Smooth muscle cell (in vitro differentiated cells): ENCODE data around the gene CCDC154. TPM values are rescaled to one million over a fixed set of nuclear protein-coding genes. Genes with fewer than 3 reads are reported as not detected.

Source experiments
- DNase-seq: peaks from one replicate; lab custom pipeline; 2025; ENCODE audit not compliant: unreplicated experiment; lab: John Stamatoyannopoulos, UW
- H2AFZ ChIP-seq: fragments of 200-600 bp; sonication (generic); 2 replicates; pipeline ENCODE4 v1.6.0; 2016; ENCODE audit warnings: antibody characterized with exemption, low read depth, mild to moderate bottlenecking
- H3F3A ChIP-seq: fragments of 200-600 bp; sonication (generic); 2 replicates; pipeline ENCODE4 v1.6.0; 2017; ENCODE audit warnings: antibody characterized with exemption, low read depth
- H3K27ac ChIP-seq: fragments of 200-600 bp; sonication (generic); 2 replicates; pipeline ENCODE4 v1.5.1; 2016; ENCODE audit warnings: low read depth, mild to moderate bottlenecking
- H3K27me3 ChIP-seq: fragments of 200-600 bp; sonication (generic); 2 replicates; pipeline ENCODE4 v1.6.1; 2016; ENCODE audit warnings: low read depth, mild to moderate bottlenecking
- H3K36me3 ChIP-seq: fragments of 200-600 bp; sonication (generic); 2 replicates; pipeline ENCODE4 v1.5.1; 2016; ENCODE audit warnings: low read depth
- H3K4me1 ChIP-seq: fragments of 200-600 bp; sonication (generic); 2 replicates; pipeline ENCODE4 v1.5.1; 2016; ENCODE audit warnings: low read depth
- H3K4me2 ChIP-seq: fragments of 200-600 bp; sonication (generic); 2 replicates; pipeline ENCODE4 v1.6.0; 2016; ENCODE audit warnings: mild to moderate bottlenecking
- H3K4me3 ChIP-seq: fragments of 200-600 bp; sonication (generic); 2 replicates; pipeline ENCODE4 v1.5.1; 2016; ENCODE audit warnings: mild to moderate bottlenecking
- H3K79me2 ChIP-seq: fragments of 200-600 bp; sonication (generic); 2 replicates; pipeline ENCODE4 v1.6.0; 2016; ENCODE audit warnings: low read depth, mild to moderate bottlenecking
- H3K9ac ChIP-seq: fragments of 200-600 bp; sonication (generic); 2 replicates; pipeline ENCODE4 v1.6.0; 2016; ENCODE audit warnings: low read depth
- H3K9me3 ChIP-seq: fragments of 200-600 bp; sonication (generic); replicated peaks from 2 replicates; pipeline ENCODE4 v1.5.1; 2016; ENCODE audit warnings: low read depth
- H4K20me1 ChIP-seq: fragments of 200-600 bp; sonication (generic); 2 replicates; pipeline ENCODE4 v1.6.0; 2016; ENCODE audit warnings: low read depth
- CTCF ChIP-seq: fragments of 200-600 bp; sonication (generic); IDR thresholded peaks from 2 replicates; pipeline ENCODE4 v1.5.1; 2017; ENCODE audit warnings: borderline replicate concordance, mild to moderate bottlenecking, antibody characterized with exemption; ENCODE audit not compliant: insufficient read depth, poor library complexity, severe bottlenecking
- WGBS: methylation state at CpG from one replicate; pipeline ENCODE4 v1.1.7; 2016; ENCODE audit warnings: low lambda C conversion rate; 5-methylcytosine and 5-hydroxymethylcytosine counted together
- polyA plus RNA-seq: library from polyadenylated mRNA; unstranded; fragments of >200 nt; fragmentation: Nextera tagmentation; extraction: Ambion mirVana; gene quantifications from 2 replicates; pipeline ENCODE4 v1.2.1, GENCODE V29; 2016
- total RNA-seq: library from RNA; depleted of rRNA; stranded (reverse); fragments of >200 nt; gene quantifications from 2 replicates; pipeline ENCODE4 v1.2.3, GENCODE V29; 2014

CCDC154 gene
- total and polyA plus RNA-seq, 2 experiments from 2014 or later, result 0.24 TPM; not detected in 1

GRCh38 chr16:1466054-1466453 lies 21.7 kb upstream of the CCDC154 start:
- H4K20me1 ChIP-seq, result peaks cover 30% of the 10 kb centered on the region
- no peaks in the 10 kb centered on the region for H3K4me1 ChIP-seq
- TF ChIP-seq CTCF, result no peak
- DNase-seq, result no peak
- no peaks in the 10 kb centered on the region for H3K27me3 ChIP-seq
- no peaks in the 10 kb centered on the region for H3F3A ChIP-seq
- WGBS, result 95% methylated on average over 17 of the region's 24 CpGs
- no peak overlapping the region for H3K9ac ChIP-seq
- no peak overlapping the region for H2AFZ ChIP-seq
- no peak overlapping the region for H3K4me3 ChIP-seq
- H3K27ac ChIP-seq, result no peak overlapping the region
- H3K9me3 ChIP-seq, result no peaks in the 10 kb centered on the region
- no peak overlapping the region for H3K4me2 ChIP-seq
- H3K79me2 ChIP-seq, result peaks cover 36% of the 10 kb centered on the region
- no peaks in the 10 kb centered on the region for H3K36me3 ChIP-seq

GRCh38 chr16:1465567-1465915 lies 21.2 kb upstream of the CCDC154 start:
- TF ChIP-seq CTCF, result no peak
- Histone ChIP-seq H3F3A (no peaks in the 10 kb centered on the region), H3K27ac (no peak overlapping the region), H3K27me3 (no peaks in the 10 kb centered on the region), H3K79me2 (peaks cover 34% of the 10 kb centered on the region), H3K36me3 (no peaks in the 10 kb centered on the region), H3K9ac (no peak overlapping the region), H3K4me3 (no peak overlapping the region), H2AFZ (no peak overlapping the region), H3K4me1 (no peaks in the 10 kb centered on the region), H4K20me1 (peaks cover 30% of the 10 kb centered on the region), H3K4me2 (no peak overlapping the region), H3K9me3 (no peaks in the 10 kb centered on the region)
- 96% methylated on average over 13 of the region's 13 CpGs for WGBS
- no peak for DNase-seq

GRCh38 chr16:1464894-1465566 lies 20.7 kb upstream of the CCDC154 start:
- peaks cover 30% of the 10 kb centered on the region for H4K20me1 ChIP-seq
- no peaks in the 10 kb centered on the region for H3K9me3 ChIP-seq
- 94% methylated on average over 31 of the region's 33 CpGs for WGBS
- H3K27me3 ChIP-seq, result no peaks in the 10 kb centered on the region
- H3K4me3 ChIP-seq, result no peak overlapping the region
- no peak for DNase-seq
- H2AFZ ChIP-seq, result no peak overlapping the region
- H3K36me3 ChIP-seq, result no peaks in the 10 kb centered on the region
- no peak for TF ChIP-seq CTCF
- H3K4me1 ChIP-seq, result no peaks in the 10 kb centered on the region
- H3K9ac ChIP-seq, result no peak overlapping the region
- H3K4me2 ChIP-seq, result no peak overlapping the region
- H3K79me2 ChIP-seq, result peaks cover 32% of the 10 kb centered on the region
- no peak overlapping the region for H3K27ac ChIP-seq
- no peaks in the 10 kb centered on the region for H3F3A ChIP-seq

GRCh38 chr16:1464196-1464893 lies 20.0 kb upstream of the CCDC154 start:
- Histone ChIP-seq H3K79me2 (peaks cover 25% of the 10 kb centered on the region), H3K9ac (no peak overlapping the region), H3F3A (no peaks in the 10 kb centered on the region), H3K4me2 (no peak overlapping the region), H4K20me1 (peaks cover 30% of the 10 kb centered on the region), H3K4me3 (no peak overlapping the region), H2AFZ (no peak overlapping the region), H3K27me3 (no peaks in the 10 kb centered on the region), H3K36me3 (no peaks in the 10 kb centered on the region), H3K9me3 (no peaks in the 10 kb centered on the region), H3K27ac (no peak overlapping the region), H3K4me1 (no peaks in the 10 kb centered on the region)
- WGBS, result 94% methylated on average over 34 of the region's 41 CpGs
- no peak for DNase-seq
- no peak for TF ChIP-seq CTCF
